Measurements from ENCODE around the gene NNT. TPM values are rescaled to one million over a fixed set of nuclear protein-coding genes. Genes with fewer than 3 reads are reported as not detected.

NNT gene
- polyA plus RNA-seq, 3 donors from 2014 or later = 49.5 to 78.0 (median 60.6) TPM

- Mint-ChIP-seq H3K36me3 (peaks cover 14 to 34% (median 19%) of the 10 kb centered on the region in 3 donors), H3K4me1 (peaks cover 8 to 19% of the 10 kb centered on the region in 2 donors), H3K27me3 (ENCODE audit: low read depth in 3 of 3) (peaks cover 0 to 2% (median 0%) of the 10 kb centered on the region in 3 donors), H3K4me3 (no peak overlapping the region), H3K27ac (no peak overlapping the region), H3K9me3 (no peaks in the 10 kb centered on the region)
- DNase-seq = no peak
Observed at GRCh38 chr5:43620944-43621505, 18.0 kb downstream of the NNT start.

- H3K36me3 Mint-ChIP-seq = peaks cover 13 to 29% (median 18%) of the 10 kb centered on the region in 3 donors
- H3K4me3 Mint-ChIP-seq = no peak overlapping the region
- peaks cover 8 to 19% of the 10 kb centered on the region in 2 donors for H3K4me1 Mint-ChIP-seq
- H3K9me3 Mint-ChIP-seq = no peaks in the 10 kb centered on the region
- DNase-seq = no peak
- H3K27ac Mint-ChIP-seq = peak overlapping the region in 2 of 6 donors; percentile 19 to 40
- H3K27me3 Mint-ChIP-seq (ENCODE audit: low read depth in 3 of 3) = peaks cover 0 to 2% (median 0%) of the 10 kb centered on the region in 3 donors
Observed at GRCh38 chr5:43622074-43622473, 19.1 kb downstream of the NNT start.

- H3K27ac Mint-ChIP-seq = peak overlapping the region in 5 of 6 donors; percentile 4 to 75 (median 48)
- H3K9me3 Mint-ChIP-seq = no peaks in the 10 kb centered on the region
- no peak for DNase-seq
- H3K4me3 Mint-ChIP-seq = no peak overlapping the region
- H3K4me1 Mint-ChIP-seq = peaks cover 8 to 19% of the 10 kb centered on the region in 2 donors
- H3K27me3 Mint-ChIP-seq (ENCODE audit: low read depth in 3 of 3) = peaks cover 0 to 2% (median 0%) of the 10 kb centered on the region in 3 donors
- peaks cover 10 to 25% (median 13%) of the 10 kb centered on the region in 3 donors for H3K36me3 Mint-ChIP-seq
Observed at GRCh38 chr5:43623048-43623680, 20.2 kb downstream of the NNT start.

- no peaks in the 10 kb centered on the region for H3K9me3 Mint-ChIP-seq
- peaks cover 17 to 20% of the 10 kb centered on the region in 2 donors for H3K4me1 Mint-ChIP-seq
- no peak for DNase-seq
- H3K4me3 Mint-ChIP-seq = no peak overlapping the region
- H3K27ac Mint-ChIP-seq = peak overlapping the region in 1 of 6 donors; percentile 34
- peaks cover 0 to 2% (median 0%) of the 10 kb centered on the region in 3 donors for H3K27me3 Mint-ChIP-seq (ENCODE audit: low read depth in 3 of 3)
- peaks cover 7 to 19% (median 14%) of the 10 kb centered on the region in 3 donors for H3K36me3 Mint-ChIP-seq
Observed at GRCh38 chr5:43627028-43627427, 24.0 kb downstream of the NNT start.

GRCh38 chr5:43631182-43631910, 28.4 kb downstream of the NNT start:
- DNase-seq = peak; percentile 22 to 44 (median 40)
- peaks cover 4 to 29% (median 24%) of the 10 kb centered on the region in 3 donors for H3K36me3 Mint-ChIP-seq
- H3K4me1 Mint-ChIP-seq = peaks cover 17 to 42% of the 10 kb centered on the region in 2 donors
- H3K4me3 Mint-ChIP-seq = no peak overlapping the region
- H3K9me3 Mint-ChIP-seq = no peaks in the 10 kb centered on the region
- no peaks in the 10 kb centered on the region for H3K27me3 Mint-ChIP-seq (ENCODE audit: low read depth in 3 of 3)
- peak overlapping the region in 3 of 6 donors; percentile 19 to 20 (median 19) for H3K27ac Mint-ChIP-seq

- Mint-ChIP-seq H3K36me3 (peaks cover 0 to 24% (median 19%) of the 10 kb centered on the region in 3 donors), H3K4me1 (peaks cover 16 to 42% of the 10 kb centered on the region in 2 donors), H3K27me3 (ENCODE audit: low read depth in 3 of 3) (no peaks in the 10 kb centered on the region), H3K9me3 (no peaks in the 10 kb centered on the region), H3K4me3 (no peak overlapping the region), H3K27ac (no peak overlapping the region)
- no peak for DNase-seq
Observed at GRCh38 chr5:43634621-43635020, 31.6 kb downstream of the NNT start.

- H3K4me3 Mint-ChIP-seq = no peak overlapping the region
- H3K27ac Mint-ChIP-seq = peak overlapping the region in 1 of 6 donors; percentile 21
- peaks cover 14 to 42% of the 10 kb centered on the region in 2 donors for H3K4me1 Mint-ChIP-seq
- H3K36me3 Mint-ChIP-seq = peaks cover 0 to 24% (median 16%) of the 10 kb centered on the region in 3 donors
- H3K27me3 Mint-ChIP-seq (ENCODE audit: low read depth in 3 of 3) = no peaks in the 10 kb centered on the region
- H3K9me3 Mint-ChIP-seq = no peaks in the 10 kb centered on the region
- no peak for DNase-seq
Observed at GRCh38 chr5:43635374-43635773, 32.4 kb downstream of the NNT start.

GRCh38 chr5:43636076-43636475, 33.1 kb downstream of the NNT start:
- H3K36me3 Mint-ChIP-seq = peaks cover 0 to 24% (median 16%) of the 10 kb centered on the region in 3 donors

GRCh38 chr5:43637416-43637815, 34.4 kb downstream of the NNT start:
- Mint-ChIP-seq H3K9me3 (no peaks in the 10 kb centered on the region), H3K27ac (no peak overlapping the region), H3K4me3 (no peak overlapping the region), H3K27me3 (ENCODE audit: low read depth in 3 of 3) (no peaks in the 10 kb centered on the region), H3K36me3 (peaks cover 0 to 19% (median 12%) of the 10 kb centered on the region in 3 donors), H3K4me1 (peaks cover 7 to 30% of the 10 kb centered on the region in 2 donors)
- DNase-seq = no peak

More at GRCh38 chr5:43636076-43636475, 33.1 kb downstream of the NNT start:
- H3K27ac Mint-ChIP-seq = no peak overlapping the region
- no peak for DNase-seq
- no peak overlapping the region for H3K4me3 Mint-ChIP-seq
- H3K9me3 Mint-ChIP-seq = no peaks in the 10 kb centered on the region
- H3K4me1 Mint-ChIP-seq = peaks cover 10 to 36% of the 10 kb centered on the region in 2 donors
- no peaks in the 10 kb centered on the region for H3K27me3 Mint-ChIP-seq (ENCODE audit: low read depth in 3 of 3)

- Mint-ChIP-seq H3K36me3 (peaks cover 0 to 15% (median 11%) of the 10 kb centered on the region in 3 donors), H3K9me3 (no peaks in the 10 kb centered on the region), H3K4me3 (no peak overlapping the region), H3K27ac (peak overlapping the region in 1 of 6 donors; percentile 15), H3K4me1 (peaks cover 7 to 30% of the 10 kb centered on the region in 2 donors), H3K27me3 (ENCODE audit: low read depth in 3 of 3) (no peaks in the 10 kb centered on the region)
- DNase-seq = no peak
Observed at GRCh38 chr5:43638107-43638506, 35.1 kb downstream of the NNT start.

GRCh38 chr5:43638546-43638945, 35.6 kb downstream of the NNT start:
- no peaks in the 10 kb centered on the region for H3K27me3 Mint-ChIP-seq (ENCODE audit: low read depth in 3 of 3)
- DNase-seq = no peak
- H3K27ac Mint-ChIP-seq = no peak overlapping the region
- H3K9me3 Mint-ChIP-seq = no peaks in the 10 kb centered on the region
- H3K36me3 Mint-ChIP-seq = peaks cover 0 to 11% (median 8%) of the 10 kb centered on the region in 3 donors
- H3K4me3 Mint-ChIP-seq = no peak overlapping the region
- H3K4me1 Mint-ChIP-seq = peaks cover 7 to 30% of the 10 kb centered on the region in 2 donors

GRCh38 chr5:43639566-43639965, 36.6 kb downstream of the NNT start:
- peak overlapping the region in 2 of 6 donors; percentile 2 to 10 for H3K27ac Mint-ChIP-seq
- no peaks in the 10 kb centered on the region for H3K27me3 Mint-ChIP-seq (ENCODE audit: low read depth in 3 of 3)
- no peak for DNase-seq
- H3K9me3 Mint-ChIP-seq = no peaks in the 10 kb centered on the region
- no peak overlapping the region for H3K4me3 Mint-ChIP-seq
- H3K4me1 Mint-ChIP-seq = peaks cover 8 to 26% of the 10 kb centered on the region in 2 donors
- H3K36me3 Mint-ChIP-seq = peaks cover 0 to 7% (median 5%) of the 10 kb centered on the region in 3 donors

- H3K4me1 Mint-ChIP-seq = peaks cover 3 to 11% of the 10 kb centered on the region in 2 donors
- no peaks in the 10 kb centered on the region for H3K9me3 Mint-ChIP-seq
- no peak for DNase-seq
- no peaks in the 10 kb centered on the region for H3K27me3 Mint-ChIP-seq (ENCODE audit: low read depth in 3 of 3)
- H3K36me3 Mint-ChIP-seq = peaks cover 0 to 11% (median 0%) of the 10 kb centered on the region in 3 donors
- no peak overlapping the region for H3K4me3 Mint-ChIP-seq
- H3K27ac Mint-ChIP-seq = no peak overlapping the region
Observed at GRCh38 chr5:43642428-43642827, 39.4 kb downstream of the NNT start.

GRCh38 chr5:43643327-43643726, 40.3 kb downstream of the NNT start:
- peaks cover 2 to 11% of the 10 kb centered on the region in 2 donors for H3K4me1 Mint-ChIP-seq

More at GRCh38 chr5:43643327-43643726, 40.3 kb downstream of the NNT start:
- H3K27ac Mint-ChIP-seq = peak overlapping the region in 1 of 6 donors; percentile 34
- DNase-seq = no peak
- H3K27me3 Mint-ChIP-seq (ENCODE audit: low read depth in 3 of 3) = no peaks in the 10 kb centered on the region
- no peak overlapping the region for H3K4me3 Mint-ChIP-seq
- H3K36me3 Mint-ChIP-seq = peaks cover 0 to 17% (median 0%) of the 10 kb centered on the region in 3 donors
- no peaks in the 10 kb centered on the region for H3K9me3 Mint-ChIP-seq

All from immature natural killer cell (primary cell).